NCI-H2029 (cell line): ENCODE data around the gene MRC1.

Experiments used
- DNase-seq: peaks from one replicate; lab custom pipeline; 2025; lab: John Stamatoyannopoulos, UW

MRC1 gene

DNA sequence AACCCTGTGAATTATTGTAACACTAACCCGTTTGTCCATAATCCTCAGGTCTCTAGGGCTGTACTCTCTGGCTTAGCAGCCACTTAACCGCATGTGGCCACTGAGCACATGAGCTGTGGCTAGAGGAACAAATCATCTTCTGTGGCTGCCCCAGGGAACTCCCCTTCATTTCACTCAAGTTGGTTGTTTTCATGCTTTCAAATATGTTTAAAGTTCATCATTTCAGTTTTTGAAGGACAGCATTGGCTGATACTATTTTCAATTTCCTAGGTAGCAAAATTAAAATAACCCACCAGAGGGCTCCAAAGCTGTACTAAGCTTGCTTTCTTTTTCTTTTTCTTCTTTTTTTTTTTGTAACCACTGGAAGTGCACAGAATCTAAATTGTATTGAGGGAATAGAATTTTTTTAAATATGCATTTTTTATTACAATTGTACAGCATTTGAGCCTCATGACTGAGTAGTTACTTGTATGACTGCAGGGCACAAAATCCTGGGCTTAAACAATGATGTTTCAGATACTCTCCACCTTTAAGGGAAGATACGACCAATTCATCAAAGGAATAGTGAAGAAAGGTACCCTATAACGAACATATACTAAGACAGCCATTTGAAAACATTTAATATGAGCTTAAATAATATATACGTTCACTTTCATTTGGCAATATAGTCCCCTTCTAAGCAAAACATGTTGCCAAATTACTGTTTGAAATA lies 38.6 kb downstream of the MRC1 start:
- DNase-seq: no peak

DNA sequence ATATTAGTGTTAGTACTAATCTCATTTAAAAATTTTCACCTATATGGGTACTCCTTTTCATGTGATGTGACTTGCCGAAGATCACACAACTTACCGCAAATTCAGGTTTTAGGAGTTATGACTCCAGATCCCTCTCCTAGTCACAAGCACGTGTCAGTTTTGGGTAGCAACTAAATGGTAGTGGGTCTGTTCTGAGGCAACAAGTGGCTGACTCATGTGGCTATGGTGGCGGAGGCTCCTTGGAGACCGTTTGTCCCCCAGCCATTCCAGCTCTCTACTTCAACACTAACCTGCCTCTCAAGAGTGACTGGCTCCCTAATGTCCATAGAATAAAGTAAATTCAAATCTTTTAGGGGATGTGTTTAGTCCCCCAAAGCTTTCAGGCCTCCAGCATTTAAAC lies 39.5 kb downstream of the MRC1 start:
- DNase-seq: no peak

DNA sequence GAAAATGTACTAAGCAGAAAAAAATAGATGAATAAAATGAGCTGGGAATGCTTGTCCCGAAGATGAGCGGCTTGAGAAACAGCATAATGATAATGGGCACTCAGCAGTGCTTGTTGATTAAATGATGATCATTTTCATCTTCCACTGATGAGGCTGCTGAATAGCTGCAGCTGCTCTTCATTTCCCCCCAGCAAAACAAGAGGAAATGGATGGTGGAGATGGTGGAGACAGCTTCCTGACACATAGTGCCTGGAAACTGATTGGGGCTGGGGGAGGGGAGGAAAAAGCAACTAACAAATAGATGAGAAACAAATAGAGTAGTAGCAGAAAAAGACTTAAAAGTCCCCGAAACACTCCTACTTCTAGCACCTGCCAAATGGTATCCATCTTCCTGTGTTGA lies 41.4 kb downstream of the MRC1 start:
- DNase-seq: no peak

DNA sequence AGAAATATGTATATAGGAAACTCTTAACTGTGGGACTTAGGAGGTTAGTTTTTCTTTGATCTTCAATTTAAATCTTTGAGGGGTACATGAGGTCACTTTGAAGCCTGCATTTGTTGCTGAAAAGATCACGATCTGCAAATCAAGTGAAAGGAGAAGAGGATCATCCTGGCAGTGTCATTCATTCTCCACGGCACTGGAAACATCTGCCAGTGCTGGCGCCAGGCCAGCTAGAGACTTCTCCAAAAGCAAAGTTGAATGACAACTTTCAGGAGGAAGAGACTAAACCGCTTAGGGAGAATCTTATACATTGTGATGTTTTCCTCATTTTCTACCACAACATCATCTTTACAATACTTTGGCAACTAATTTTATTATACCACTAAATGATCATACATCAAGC lies 42.5 kb downstream of the MRC1 start:
- DNase-seq: no peak

DNA sequence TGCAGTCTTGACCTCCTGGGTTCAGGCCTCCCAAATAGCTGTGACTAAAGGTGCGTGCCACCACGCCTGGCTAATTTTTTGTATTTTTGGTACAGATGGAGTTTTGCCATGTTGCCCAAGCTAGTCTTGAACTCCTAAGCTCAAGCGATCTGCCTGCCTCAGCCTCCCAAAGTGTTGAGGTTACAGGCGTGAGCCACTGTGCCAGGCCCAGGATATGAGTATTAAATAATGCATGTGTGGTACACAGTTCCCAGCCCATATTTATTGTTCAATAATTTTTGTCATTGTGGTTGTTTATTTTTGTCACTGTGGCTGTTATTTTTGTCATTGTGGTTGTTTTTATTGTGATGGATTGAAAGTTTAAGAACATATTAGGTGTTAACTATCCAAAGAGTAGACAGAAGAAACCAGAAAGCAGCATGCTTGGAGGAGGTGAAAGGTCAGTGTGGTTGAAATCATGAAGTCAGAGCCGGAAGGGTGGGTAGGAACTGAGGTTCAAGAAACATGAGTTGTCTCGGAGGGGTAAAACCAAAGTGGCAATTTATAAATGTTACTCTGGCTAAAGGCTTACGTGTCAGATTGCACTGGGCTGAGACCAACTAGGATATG lies 45.0 kb downstream of the MRC1 start:
- DNase-seq: no peak

DNA sequence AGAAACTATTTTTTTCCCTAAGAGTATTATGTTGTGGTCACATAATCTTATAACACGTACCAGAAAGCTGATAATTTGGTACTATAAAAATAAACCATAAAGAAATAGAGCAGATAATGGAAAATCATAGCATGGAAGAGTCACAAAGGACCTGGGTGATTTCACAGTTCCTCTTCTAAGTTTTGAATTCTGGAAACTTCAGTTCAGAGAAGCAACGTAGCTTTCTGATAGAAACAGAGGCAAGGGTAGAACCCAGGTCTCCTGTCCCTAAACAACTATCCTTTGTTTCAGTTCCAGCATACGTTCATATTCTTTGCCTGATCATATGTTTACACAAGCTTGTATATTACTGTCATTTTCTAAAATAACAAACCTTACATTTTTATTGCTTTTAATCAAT lies 47.9 kb downstream of the MRC1 start:
- DNase-seq: no peak

DNA sequence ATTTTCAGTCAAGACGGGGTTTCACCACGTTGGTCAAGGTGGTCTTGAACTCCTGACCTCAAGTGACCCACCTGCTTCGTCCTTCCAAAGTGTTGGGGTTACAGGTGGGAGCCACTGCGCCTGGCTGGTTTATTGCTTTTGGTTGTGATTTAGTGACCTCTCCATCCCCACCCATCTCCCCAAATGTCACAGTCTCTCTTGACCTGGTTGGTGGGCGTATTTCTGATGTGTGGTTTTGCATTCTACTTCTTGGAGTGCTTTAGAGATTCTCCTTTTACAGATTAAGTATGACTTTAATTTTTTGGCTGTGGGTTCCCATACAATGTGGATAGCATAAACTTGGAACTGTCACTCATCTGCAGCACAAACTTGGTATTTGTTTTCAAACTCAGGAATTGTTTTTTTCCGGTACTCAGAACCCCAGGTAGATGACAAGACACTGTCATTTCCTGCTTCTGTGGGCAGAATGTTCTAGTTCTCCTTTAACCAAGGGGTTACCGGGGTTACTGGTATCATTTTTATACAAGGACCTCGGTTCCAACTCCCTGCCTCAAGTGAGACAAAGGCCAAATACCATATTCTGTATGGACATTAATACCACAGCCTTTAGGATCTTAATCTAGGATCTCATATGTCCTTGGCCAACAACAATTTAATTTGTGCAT lies 50.5 kb downstream of the MRC1 start:
- no peak for DNase-seq

DNA sequence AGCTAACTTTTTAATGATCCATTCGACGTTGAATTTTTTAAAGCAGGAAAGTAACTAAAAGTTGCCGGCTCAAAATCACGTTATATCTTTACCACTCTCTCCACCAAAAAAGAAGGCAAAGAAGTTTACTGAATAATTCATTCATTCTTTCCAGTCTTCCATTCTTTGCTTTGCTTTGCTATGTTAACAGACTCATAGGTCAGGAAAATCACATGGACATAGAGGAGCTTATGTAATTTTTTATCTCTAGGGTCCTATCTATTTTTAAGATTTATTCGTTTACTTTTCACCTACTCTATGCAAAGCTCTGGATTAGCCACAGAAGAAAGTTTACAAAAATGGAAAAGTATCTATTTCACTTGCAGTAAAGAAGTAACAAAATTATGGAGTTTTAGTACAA lies 52.6 kb downstream of the MRC1 start:
- no peak for DNase-seq

DNA sequence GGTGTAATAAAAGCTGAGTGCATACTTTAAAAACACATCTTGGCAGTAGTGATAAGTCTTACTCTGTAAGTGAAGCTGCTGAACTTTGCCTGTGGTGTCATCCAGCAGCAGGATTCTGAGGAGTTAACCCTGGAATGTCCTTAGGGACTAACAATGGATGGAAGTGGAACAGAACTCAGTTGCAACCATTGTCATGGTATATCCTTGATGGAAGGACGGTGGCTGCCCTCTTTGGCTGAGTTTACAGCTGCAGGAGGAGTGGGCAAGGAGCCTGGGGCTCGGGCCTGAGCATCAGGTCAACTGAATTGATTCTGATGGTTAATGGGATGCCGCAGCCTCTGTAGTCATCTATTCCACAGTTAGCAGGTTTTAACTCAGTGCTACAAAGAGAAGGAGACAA lies 56.2 kb downstream of the MRC1 start:
- DNase-seq: no peak

DNA sequence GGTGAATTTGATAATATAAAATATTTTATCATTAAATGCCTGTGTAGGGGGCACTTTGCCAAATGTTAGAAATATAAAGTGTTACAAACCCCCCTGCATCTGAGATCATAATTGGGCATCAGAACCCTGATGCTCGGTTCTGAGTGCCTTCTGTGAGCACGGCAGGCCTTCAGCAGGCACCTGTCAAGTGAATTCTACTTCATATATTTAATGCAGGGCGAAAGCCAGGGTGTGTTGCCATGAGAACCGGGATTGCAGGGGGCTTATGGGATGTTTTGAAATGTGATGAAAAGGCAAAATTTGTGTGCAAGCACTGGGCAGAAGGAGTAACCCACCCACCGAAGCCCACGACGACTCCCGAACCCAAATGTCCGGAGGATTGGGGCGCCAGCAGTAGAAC lies 57.2 kb downstream of the MRC1 start:
- no peak for DNase-seq

DNA sequence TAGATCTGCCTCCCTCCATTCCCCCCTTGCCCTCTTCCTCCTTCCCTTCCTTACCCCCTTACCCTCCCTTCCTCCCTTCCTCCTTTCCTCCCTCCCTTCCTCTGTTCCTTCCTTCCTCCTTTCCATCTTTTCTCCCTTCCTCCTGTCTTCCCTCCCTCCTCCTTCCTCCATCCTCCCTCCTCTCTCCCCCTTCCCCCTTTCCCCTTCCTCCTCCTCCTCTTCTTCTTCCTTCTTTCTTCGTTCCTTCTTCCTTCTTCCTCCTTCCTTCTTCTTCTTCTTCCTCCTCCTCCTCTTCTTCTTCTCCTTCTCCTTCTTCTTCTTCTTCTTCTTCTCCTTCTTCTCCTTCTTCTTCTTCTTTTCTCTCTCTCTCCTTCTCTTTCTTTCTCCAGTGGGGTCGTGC lies 57.9 kb downstream of the MRC1 start:
- DNase-seq: no peak

DNA sequence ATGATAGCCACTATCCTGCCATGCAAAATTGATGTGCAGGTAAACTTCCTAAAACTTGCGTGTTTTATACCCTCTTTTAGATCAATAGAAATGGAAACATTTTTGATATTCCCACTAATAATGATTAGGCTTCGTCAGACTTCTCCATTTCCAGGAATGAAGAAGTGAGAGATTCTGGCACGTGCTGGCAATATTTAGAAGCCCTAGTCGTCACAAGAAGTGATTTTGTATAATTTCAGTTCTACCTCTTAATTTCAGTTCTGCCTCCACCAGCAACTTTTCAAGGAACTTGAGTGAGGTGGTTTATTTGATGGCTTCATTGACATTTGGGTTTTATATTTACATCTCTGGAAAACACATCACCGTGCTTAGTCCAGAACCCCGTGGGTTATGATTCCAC lies 61.9 kb downstream of the MRC1 start:
- DNase-seq: no peak

DNA sequence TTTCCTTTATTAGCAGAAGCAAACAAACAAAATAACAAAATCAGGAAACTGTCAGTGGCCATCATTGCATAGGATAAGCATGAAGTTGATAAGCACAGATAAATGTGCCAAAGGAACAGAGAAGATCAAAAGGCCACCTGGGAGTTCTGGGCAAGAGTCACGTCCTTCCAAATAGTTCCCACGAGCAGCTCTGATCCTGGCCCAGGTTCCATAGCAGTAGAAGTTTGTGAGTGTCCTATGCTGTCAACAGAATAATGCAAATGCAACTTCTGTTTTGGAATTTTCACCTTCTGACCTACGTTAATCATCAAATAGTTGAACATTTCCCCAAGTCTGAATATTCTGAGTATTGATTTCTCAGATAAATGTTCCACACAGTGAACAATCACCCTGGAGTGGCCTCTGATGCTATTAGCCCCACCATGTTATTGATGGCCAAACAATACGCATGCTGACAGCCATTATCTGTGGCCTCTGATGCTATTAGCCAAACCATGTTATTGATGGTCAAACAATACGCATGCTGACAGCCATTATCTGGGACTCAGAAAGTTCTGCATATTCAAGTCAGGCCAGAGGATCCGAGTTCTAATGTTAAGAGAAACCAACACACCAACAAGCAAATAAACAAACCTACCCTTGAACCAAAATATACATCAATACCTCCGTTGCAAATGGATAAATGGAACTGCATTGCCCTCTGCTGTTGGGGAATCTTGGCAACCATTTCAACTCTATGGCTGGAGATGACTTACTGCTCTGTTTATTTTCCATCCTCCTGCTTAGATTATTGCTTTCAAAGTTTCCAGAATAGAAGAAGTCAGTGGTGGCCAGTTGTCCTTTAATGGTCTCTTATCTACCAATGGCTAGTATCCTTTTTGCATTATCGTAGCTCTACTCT lies 63.3 kb downstream of the MRC1 start:
- no peak for DNase-seq

DNA sequence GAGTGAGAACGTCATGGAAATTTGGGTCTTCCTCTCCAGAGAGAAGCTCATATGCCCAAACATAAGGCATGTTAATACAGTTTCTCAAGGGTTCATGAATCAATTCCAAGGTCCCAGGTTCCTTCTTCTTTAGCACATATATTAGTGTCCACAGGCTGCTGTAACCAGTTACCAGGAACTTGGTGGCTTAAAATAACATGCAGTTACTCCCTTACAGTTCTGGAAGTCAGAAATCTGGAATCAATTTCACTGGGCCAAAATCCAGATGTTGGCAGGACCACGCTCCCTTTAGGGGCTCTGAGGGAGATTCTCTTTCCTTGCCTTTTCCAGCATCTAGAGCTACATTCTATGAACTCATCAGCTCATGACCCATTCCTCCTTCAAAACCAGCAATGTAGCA lies 64.8 kb downstream of the MRC1 start:
- no peak for DNase-seq

DNA sequence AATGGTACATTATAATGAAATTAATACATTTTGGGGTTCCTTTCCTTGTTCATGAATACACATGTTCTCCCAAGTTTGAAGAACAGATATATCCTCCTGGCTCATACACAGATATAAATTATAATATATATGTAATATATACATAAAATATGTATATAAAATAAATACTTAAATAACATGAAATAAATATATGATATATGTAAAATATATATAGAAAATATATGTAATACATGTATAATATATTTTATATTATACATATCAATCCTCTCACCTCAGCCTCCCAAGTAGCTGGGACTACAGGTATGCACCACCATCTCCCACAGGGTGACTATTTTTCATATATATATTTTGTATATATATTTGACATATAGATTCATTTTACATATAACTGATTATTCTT lies 68.0 kb downstream of the MRC1 start:
- DNase-seq: no peak

DNA sequence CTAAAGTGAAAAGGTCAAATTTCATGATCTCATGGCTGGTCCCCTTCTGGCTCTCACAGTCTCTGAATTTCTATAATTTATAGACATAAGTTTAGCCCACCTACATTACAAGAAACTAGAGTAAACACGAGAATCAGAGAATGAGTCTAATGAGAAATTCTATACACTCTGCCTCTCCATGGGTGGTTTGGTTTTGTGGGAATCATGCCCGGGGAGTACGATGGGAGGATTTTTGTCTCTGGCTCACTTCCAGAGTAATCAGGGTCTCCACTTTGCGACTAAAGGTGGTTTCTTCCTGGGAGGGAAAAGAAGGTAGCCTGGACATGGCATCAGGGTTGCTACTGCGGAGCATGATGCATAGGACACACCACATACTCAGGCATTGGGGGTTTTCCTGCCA lies 69.7 kb downstream of the MRC1 start:
- DNase-seq: no peak

DNA sequence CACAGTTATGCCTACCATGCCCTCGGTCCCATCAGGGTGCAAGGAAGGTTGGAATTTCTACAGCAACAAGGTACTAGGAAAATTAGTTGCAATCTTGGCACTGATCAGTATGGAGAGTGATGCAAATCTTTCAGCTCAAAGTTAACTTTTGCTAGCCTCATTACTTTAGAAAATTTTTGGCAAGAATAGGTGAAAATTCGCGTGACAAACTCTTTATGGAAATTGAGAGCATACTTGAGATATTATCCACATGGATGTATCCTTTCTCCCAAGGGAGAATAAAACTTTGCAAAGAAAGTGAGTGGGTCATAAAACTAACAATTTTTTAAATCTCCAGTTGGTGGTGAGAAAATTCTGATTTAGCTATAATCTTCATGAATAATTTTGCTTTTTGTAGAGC lies 71.5 kb downstream of the MRC1 start:
- DNase-seq: no peak

DNA sequence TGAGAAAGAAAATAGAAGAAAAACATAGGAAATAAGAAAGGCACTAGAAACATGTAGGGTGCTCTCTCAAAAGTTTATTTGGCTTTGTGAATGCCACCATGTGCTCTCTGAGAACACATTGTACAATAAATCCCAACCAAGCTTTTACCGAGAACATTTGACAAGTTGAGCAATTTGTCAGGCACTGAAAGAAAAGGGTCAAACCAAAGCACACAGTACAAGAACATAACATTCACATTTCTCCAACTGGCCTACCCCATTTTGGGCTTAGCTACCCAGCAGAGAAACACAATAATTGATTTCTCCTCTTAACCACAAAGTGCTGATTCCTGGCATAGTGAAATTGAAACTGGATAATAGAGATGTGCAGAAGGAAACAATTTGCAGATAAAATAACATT lies 73.4 kb downstream of the MRC1 start:
- no peak for DNase-seq

DNA sequence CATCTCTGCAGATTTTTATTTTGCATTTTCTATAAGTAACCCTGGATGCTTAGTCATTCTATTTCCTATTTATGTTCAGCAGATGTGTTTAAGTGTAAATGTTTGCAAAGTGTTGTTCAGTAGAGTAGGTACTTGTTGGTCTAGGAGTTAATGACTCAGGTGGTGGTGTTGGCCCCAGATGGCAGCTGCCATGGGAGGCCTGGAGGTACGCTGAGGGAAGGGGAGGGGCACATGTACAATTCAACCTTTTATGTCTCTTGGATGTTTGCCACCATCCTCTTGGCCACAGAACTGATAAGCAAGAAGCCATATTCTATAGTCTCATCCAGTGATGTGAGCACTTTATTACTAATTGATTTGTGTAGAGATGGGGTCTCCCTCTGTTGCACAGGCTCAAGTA lies 74.5 kb downstream of the MRC1 start:
- DNase-seq: no peak

DNA sequence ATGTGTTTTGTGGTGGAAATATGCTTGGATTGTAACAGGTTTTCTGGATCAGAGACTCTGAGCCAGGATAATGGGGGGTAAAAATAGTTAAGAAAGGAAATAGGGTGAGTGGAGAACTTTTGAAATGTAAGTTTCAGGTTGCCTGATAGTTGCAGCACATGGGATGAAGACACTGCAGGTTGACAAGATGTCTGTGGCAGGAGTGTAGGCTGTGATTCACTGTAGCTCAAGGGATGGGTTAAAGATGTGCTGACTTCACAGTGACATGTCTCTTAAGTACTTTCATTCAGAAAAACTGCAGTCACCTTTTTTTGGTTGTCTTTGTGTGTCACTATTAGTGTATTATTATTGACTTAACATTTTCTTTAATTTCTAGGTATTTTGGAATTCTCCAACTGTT lies 79.0 kb downstream of the MRC1 start:
- no peak for DNase-seq

DNA sequence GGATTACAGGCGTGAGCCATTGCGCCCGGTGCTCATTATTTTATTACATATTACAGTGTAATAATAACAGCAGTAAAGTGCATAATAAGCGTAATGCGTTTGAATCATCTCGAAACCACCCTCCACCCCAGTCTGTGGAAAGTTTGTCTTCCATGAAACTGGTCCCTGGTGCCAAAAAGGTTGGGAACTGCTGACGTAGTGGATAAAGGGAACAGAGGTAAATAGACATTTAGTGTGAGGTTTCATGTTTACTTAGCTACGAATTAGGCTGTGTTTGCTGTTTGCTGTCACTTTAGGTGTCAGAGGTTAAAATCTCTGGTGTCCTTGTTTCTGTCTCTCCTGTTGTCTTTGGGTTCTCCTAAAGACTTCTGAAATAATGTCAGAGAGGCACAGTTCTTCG lies 82.3 kb downstream of the MRC1 start:
- DNase-seq: no peak

DNA sequence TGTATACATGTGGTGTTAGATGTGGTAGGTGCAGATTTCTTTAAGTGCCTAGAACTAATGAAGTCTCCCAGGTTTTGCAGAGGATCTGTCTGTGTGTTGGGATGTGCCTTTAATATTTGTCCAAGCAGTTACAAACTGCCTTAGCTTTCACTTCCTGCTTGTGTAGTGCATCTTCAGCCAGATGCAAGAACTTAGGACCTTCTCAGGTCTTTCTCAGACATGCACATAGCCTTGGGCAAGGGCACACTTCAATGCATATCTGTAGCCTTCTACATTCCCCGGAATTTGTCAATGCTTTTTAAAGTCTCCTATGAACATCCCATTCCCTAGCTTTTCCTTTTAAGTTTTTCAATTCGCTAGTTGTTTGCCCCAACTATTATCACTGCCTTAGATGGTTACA lies 95.4 kb downstream of the MRC1 start:
- DNase-seq: no peak

DNA sequence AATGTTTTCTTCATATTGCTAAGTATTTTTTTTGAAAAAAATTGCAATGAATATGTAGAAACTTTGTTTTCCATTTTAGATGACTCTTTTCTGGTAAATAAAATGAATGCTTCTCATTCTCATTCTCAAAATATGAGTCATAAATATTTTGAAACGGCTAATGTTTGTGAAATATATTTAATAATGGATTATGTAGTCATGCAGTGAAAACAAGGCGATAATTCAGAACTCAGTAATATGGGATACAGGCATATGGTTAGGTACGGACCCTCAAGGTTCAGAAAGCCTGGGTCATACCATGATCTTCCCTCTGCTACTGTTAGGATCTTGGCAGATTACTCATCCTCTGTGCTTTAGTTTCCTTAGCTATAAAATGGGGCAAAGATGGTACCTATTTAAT lies 96.3 kb downstream of the MRC1 start:
- DNase-seq: no peak
